PC-9 (cell line): ENCODE measurements around the gene PAK1IP1. TPM values are rescaled to one million over a fixed set of nuclear protein-coding genes. Genes with fewer than 3 reads are reported as not detected.
A peak's percentile ranks its signal among the peaks of the same experiment; 100 is the strongest.

Experiments
- BruUV-seq: library from RNA; stranded (reverse); fragments of 400-500 nt; replicated peaks from 2 replicates; lab custom pipeline; 2021; lab: Mats Ljungman, UMichigan
- CTCF ChIA-PET: fragments of 300-600 bp; sonication (Branson Sonifier 250); formaldehyde crosslinking; loops from one replicate; lab custom pipeline; 2022; ENCODE audit warnings: antibody characterized with exemption; lab: Charles Lee
- POLR2A ChIA-PET: fragments of 300-600 bp; sonication (Branson Sonifier 250); formaldehyde crosslinking; loops from one replicate; lab custom pipeline; 2022; ENCODE audit warnings: antibody characterized with exemption; ENCODE audit not compliant: unreplicated experiment; lab: Charles Lee
- DNase-seq, 2 experiments: peaks; one replicate each; pipeline versions ENCODE4 v3.0.0 to v3.0.0-alpha.2; 2015 to 2022; ENCODE audit warnings: mixed read lengths in 1 of 2
- H2AFZ ChIP-seq: fragments of 200-600 bp; sonication (generic); 2 replicates; pipeline ENCODE4 v1.8.1; 2017; ENCODE audit warnings: antibody characterized with exemption
- H3F3A ChIP-seq: fragments of 200-600 bp; sonication (generic); 2 replicates; pipeline ENCODE4 v1.8.1; 2017; ENCODE audit warnings: antibody characterized with exemption, mild to moderate bottlenecking, low read depth; ENCODE audit not compliant: insufficient read depth
- H3K27ac ChIP-seq: fragments of 200-600 bp; sonication (generic); 2 replicates; pipeline ENCODE4 v1.6.1; 2016; ENCODE audit warnings: mixed run types
- H3K27me3 ChIP-seq: fragments of 200-600 bp; sonication (generic); 2 replicates; pipeline ENCODE4 v1.6.1; 2016; ENCODE audit warnings: low read depth, mixed run types; ENCODE audit not compliant: insufficient read depth
- H3K36me3 ChIP-seq: fragments of 200-600 bp; sonication (generic); 2 replicates; pipeline ENCODE4 v1.6.1; 2016; ENCODE audit warnings: low read depth, mixed run types
- H3K4me1 ChIP-seq: fragments of 200-600 bp; sonication (generic); replicated peaks from 2 replicates; pipeline ENCODE4 v1.6.1; 2016; ENCODE audit warnings: mixed run types; ENCODE audit not compliant: insufficient read depth
- H3K4me2 ChIP-seq: fragments of 200-600 bp; sonication (generic); 2 replicates; pipeline ENCODE4 v1.6.1; 2017; ENCODE audit warnings: mixed run types
- H3K4me3 ChIP-seq: fragments of 200-600 bp; sonication (generic); 2 replicates; pipeline ENCODE4 v1.6.1; 2016; ENCODE audit warnings: mixed run types
- H3K79me2 ChIP-seq: fragments of 200-600 bp; sonication (generic); 2 replicates; pipeline ENCODE4 v1.6.1; 2017; ENCODE audit warnings: low read depth, mixed run types
- H3K9me2 ChIP-seq: fragments of 200-600 bp; sonication (generic); 2 replicates; pipeline ENCODE4 v1.8.1; 2017; ENCODE audit warnings: mild to moderate bottlenecking; ENCODE audit not compliant: insufficient read depth
- H3K9me3 ChIP-seq: fragments of 200-600 bp; sonication (generic); 2 replicates; pipeline ENCODE4 v1.8.1; 2016; ENCODE audit warnings: low read depth; ENCODE audit not compliant: insufficient read depth
- H4K20me1 ChIP-seq: fragments of 200-600 bp; sonication (generic); 2 replicates; pipeline ENCODE4 v1.8.1; 2017; ENCODE audit not compliant: insufficient read depth
- EZH2 ChIP-seq: fragments of 200-600 bp; sonication (generic); IDR thresholded peaks from 2 replicates; pipeline ENCODE4 v1.8.0; 2017; ENCODE audit warnings: antibody characterized with exemption, low read depth
- intact Hi-C: fragments of 100-400 bp; cut with micrococcal nuclease; formaldehyde crosslinking; loops from one replicate; pipeline ENCODE4 v1.10.0; 2022; ENCODE audit not compliant: unreplicated experiment
- total RNA-seq: library from RNA; stranded (reverse); gene quantifications from 2 replicates; pipeline ENCODE4 v1.2.3, GENCODE V29; 2021
- TF ChIP-seq, protein P1 (sequence below): fragments of 200-600 bp; sonication (generic); conservative IDR thresholded peaks from 2 replicates; pipeline ENCODE4 v1.6.1; 2017; ENCODE audit warnings: mixed run types, antibody characterized with exemption, mild to moderate bottlenecking, moderate library complexity

Gene PAK1IP1
- total RNA-seq, 1 experiment from 2014 or later = 15.2 TPM

DNA sequence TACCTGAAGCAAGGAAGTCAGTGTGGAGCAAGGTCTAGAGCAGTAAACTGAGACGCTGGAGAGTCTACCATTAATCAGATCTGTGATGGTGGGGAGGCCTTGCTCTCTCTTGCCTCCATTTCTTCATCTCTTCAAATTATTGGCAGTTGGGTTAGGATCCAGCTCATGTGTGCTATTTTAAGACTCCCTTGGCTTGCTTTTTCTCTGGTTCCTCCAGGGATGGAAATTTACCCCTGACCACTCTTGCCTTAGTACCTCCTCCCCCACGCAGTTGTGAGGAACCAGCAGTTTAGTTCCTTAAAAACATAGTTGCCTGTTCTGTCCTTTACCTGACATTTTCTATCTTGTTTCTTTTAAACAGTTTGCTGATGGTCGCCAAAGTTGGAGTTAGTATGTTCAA lies 35.5 kb downstream of the PAK1IP1 start:
- Histone ChIP-seq H3K4me2 (no peak overlapping the region), H4K20me1 (no peaks in the 10 kb centered on the region), H3K9me2 (no peaks in the 10 kb centered on the region), H3K9me3 (no peaks in the 10 kb centered on the region), H3K27ac (no peak overlapping the region), H3K4me3 (no peak overlapping the region), H3K27me3 (no peaks in the 10 kb centered on the region), H3K4me1 (peaks cover 5% of the 10 kb centered on the region), H3K36me3 (no peaks in the 10 kb centered on the region), H2AFZ (no peak overlapping the region), H3F3A (peaks cover 13% of the 10 kb centered on the region), H3K79me2 (no peaks in the 10 kb centered on the region)
- ChIA-PET POLR2A (no interaction called here), CTCF (no interaction called here)
- no peak for TF ChIP-seq EZH2
- TF ChIP-seq, protein P1, sequence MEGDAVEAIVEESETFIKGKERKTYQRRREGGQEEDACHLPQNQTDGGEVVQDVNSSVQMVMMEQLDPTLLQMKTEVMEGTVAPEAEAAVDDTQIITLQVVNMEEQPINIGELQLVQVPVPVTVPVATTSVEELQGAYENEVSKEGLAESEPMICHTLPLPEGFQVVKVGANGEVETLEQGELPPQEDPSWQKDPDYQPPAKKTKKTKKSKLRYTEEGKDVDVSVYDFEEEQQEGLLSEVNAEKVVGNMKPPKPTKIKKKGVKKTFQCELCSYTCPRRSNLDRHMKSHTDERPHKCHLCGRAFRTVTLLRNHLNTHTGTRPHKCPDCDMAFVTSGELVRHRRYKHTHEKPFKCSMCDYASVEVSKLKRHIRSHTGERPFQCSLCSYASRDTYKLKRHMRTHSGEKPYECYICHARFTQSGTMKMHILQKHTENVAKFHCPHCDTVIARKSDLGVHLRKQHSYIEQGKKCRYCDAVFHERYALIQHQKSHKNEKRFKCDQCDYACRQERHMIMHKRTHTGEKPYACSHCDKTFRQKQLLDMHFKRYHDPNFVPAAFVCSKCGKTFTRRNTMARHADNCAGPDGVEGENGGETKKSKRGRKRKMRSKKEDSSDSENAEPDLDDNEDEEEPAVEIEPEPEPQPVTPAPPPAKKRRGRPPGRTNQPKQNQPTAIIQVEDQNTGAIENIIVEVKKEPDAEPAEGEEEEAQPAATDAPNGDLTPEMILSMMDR = no peak
- no TSS peak for BruUV-seq
- DNase-seq = no peak
- intact Hi-C loops = no loop called here

- no peak overlapping the region for H3K4me3 ChIP-seq
- H2AFZ ChIP-seq = no peak overlapping the region
- intact Hi-C loops = no loop called here
- no peak for TF ChIP-seq EZH2
- TF ChIP-seq, protein P1 = no peak
- no peak for DNase-seq
- no peaks in the 10 kb centered on the region for H3K79me2 ChIP-seq
- POLR2A ChIA-PET = no interaction called here
- 0 out of 2 replicates have a peak overlapping the region, but pooled peaks have one; percentile 84 for H3K27ac ChIP-seq
- H3K9me3 ChIP-seq = no peaks in the 10 kb centered on the region
- H3K9me2 ChIP-seq = no peaks in the 10 kb centered on the region
- no TSS peak for BruUV-seq
- no peaks in the 10 kb centered on the region for H3K36me3 ChIP-seq
- CTCF ChIA-PET = interaction anchor here (0.6 kb wide), 1 partner anchor 68 kb away, joined by 4 read pairs; no protein-coding TSS in a partner anchor
- H3K4me1 ChIP-seq = peaks cover 10% of the 10 kb centered on the region
- H4K20me1 ChIP-seq = no peaks in the 10 kb centered on the region
- no peaks in the 10 kb centered on the region for H3K27me3 ChIP-seq
- H3K4me2 ChIP-seq = no peak overlapping the region
- peaks cover 16% of the 10 kb centered on the region for H3F3A ChIP-seq
These were observed 38.5 kb downstream of the PAK1IP1 start for GRCh38 chr6:10733151-10733715.

DNA sequence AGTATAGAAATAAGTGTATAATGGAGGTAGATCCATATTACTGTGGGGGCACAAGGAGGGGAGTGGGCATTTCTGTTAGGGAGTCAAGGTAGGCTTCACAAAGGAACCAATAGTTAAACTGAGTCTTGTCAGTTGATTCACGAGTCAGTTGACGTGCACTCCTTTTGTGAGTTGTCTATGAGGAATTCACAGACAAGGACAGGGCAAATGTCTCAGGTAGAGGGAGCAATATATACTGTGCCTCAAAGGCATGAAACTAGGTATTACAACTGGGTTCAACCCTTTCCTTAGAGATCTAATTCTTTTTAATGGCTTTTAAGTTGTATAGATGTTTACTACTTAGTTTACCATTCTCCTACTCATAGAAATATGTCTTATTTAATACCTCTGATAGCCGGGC lies 39.1 kb downstream of the PAK1IP1 start:
- Histone ChIP-seq H3K36me3 (no peaks in the 10 kb centered on the region), H3K9me2 (no peaks in the 10 kb centered on the region), H3F3A (peaks cover 16% of the 10 kb centered on the region), H3K4me3 (no peak overlapping the region), H3K79me2 (no peaks in the 10 kb centered on the region), H4K20me1 (no peaks in the 10 kb centered on the region), H3K27ac (peak overlapping the region; percentile 84), H3K4me1 (peaks cover 10% of the 10 kb centered on the region), H2AFZ (no peak overlapping the region), H3K4me2 (no peak overlapping the region), H3K9me3 (no peaks in the 10 kb centered on the region), H3K27me3 (no peaks in the 10 kb centered on the region)
- DNase-seq = no peak
- POLR2A ChIA-PET = no interaction called here
- CTCF ChIA-PET = interaction anchor here (0.6 kb wide), 1 partner anchor 67 kb away, joined by 4 read pairs; no protein-coding TSS in a partner anchor
- intact Hi-C loops = no loop called here
- BruUV-seq = no TSS peak
- no peak for TF ChIP-seq EZH2
